ENCODE results near the gene GLIPR2. TPM values are rescaled to one million over a fixed set of nuclear protein-coding genes. Genes with fewer than 3 reads are reported as not detected.

Gene GLIPR2
- total and polyA plus RNA-seq, 2 of the 4 experiments (the other 2 are of a cell fraction): 35.8 to 43.3 TPM

GRCh38 chr9:36161187-36161586 lies 24.7 kb downstream of the GLIPR2 start:
- no peak overlapping the region for H3K9ac ChIP-seq (ENCODE audit: low read depth, low read length)
- H4K5ac ChIP-seq (ENCODE audit: low read depth, low read length): no peak overlapping the region
- H3K14ac ChIP-seq (replicated peaks; ENCODE audit: low read depth, low read length): peak overlapping the region; percentile 87
- peak overlapping the region; percentile 94 for H2AK9ac ChIP-seq (replicated peaks; ENCODE audit: low read depth, low read length, poor library complexity)
- intact Hi-C loops (cut with micrococcal nuclease): no loop called here
- no CpG with 5 or more reads among the region's 2 CpGs for WGBS, 2 experiments (ENCODE audit: extremely low coverage in 2 of 2, insufficient read length in 1 of 2)
- POLR2A ChIA-PET (ENCODE audit: unreplicated experiment): interaction anchor here (0.6 kb wide), 2 partner anchors 21 to 653 kb away, joined by 3 to 4 read pairs; no protein-coding TSS in a partner anchor
- no peak overlapping the region for H3K56ac ChIP-seq (ENCODE audit: extremely low read depth, insufficient read depth, low read length)
- ATAC-seq (ENCODE audit: low read depth) (no peak), DNase-seq (peak; percentile 34)
- H3K18ac ChIP-seq (ENCODE audit: low read depth, low read length): no peak overlapping the region; the same call in 1 of the 2 replicates
- TF ChIP-seq USF2 (IDR thresholded peaks at IDR 0.05; ENCODE audit: low read depth, low read length) (no peak), CHD1 (IDR thresholded peaks at IDR 0.05; ENCODE audit: low read depth, low read length) (no peak), MXI1 (IDR thresholded peaks at IDR 0.05; ENCODE audit: borderline replicate concordance, low read depth, low read length) (no peak), RAD21 (IDR thresholded peaks at IDR 0.05; ENCODE audit: low read length) (no peak), CTCF (conservative IDR thresholded peaks at IDR 0.05; ENCODE audit: low read depth, low read length) (no peak), FOS (IDR thresholded peaks at IDR 0.05; ENCODE audit: low read depth, low read length) (peak; percentile 31; the same call in 1 of the 2 replicates), RFX5 (IDR thresholded peaks at IDR 0.05; ENCODE audit: low read depth, low read length) (no peak), BHLHE40 (IDR thresholded peaks at IDR 0.05; ENCODE audit: low read depth, low read length) (no peak)
- H3K36me3 ChIP-seq (ENCODE audit: control insufficient read depth, insufficient read depth, low read length): peaks cover 14% of the 10 kb centered on the region
- H2BK120ac ChIP-seq (ENCODE audit: low read depth, low read length): peak overlapping the region; percentile 90
- H3K9me1 ChIP-seq (ENCODE audit: insufficient read depth, low read length): peaks cover 39% of the 10 kb centered on the region
- peaks cover 2% of the 10 kb centered on the region; the same call in 1 of the 2 replicates for H3K9me3 ChIP-seq (ENCODE audit: control insufficient read depth, insufficient read depth, low read length)
- CTCF ChIA-PET: interaction anchor here (1.0 kb wide), 1 partner anchor 9 kb away, joined by 3 read pairs; no protein-coding TSS in a partner anchor
- peak overlapping the region; percentile 65; the same call in 2 of the 3 replicates for H2BK15ac ChIP-seq (ENCODE audit: low read depth, low read length)
- H3K27ac ChIP-seq (ENCODE audit: insufficient read depth, low read length): peak overlapping the region; percentile 58
- peak overlapping the region; percentile 77 for H2BK20ac ChIP-seq (ENCODE audit: low read depth, low read length)
- peak overlapping the region; percentile 83 for H4K91ac ChIP-seq (ENCODE audit: insufficient read depth, low read depth, low read length)
- H3K4me3 ChIP-seq (ENCODE audit: insufficient read depth, low read depth, low read length): no peak overlapping the region
- peak overlapping the region; percentile 88 for H2AK5ac ChIP-seq (ENCODE audit: low read depth, low read length)
- H2AFZ ChIP-seq (replicated peaks; ENCODE audit: low read length, poor library complexity): no peak overlapping the region
- H3K4me2 ChIP-seq (ENCODE audit: low read depth, low read length): no peak overlapping the region
- peaks cover 29% of the 10 kb centered on the region for H3K4me1 ChIP-seq (ENCODE audit: control insufficient read depth, insufficient read depth, low read length)
- H4K20me1 ChIP-seq (ENCODE audit: insufficient read depth, low read length): no peaks in the 10 kb centered on the region
- H3K27me3 ChIP-seq (ENCODE audit: control insufficient read depth, insufficient read depth, low read length): no peaks in the 10 kb centered on the region
- no TSS peak for BruUV-seq (replicated peaks)
- peak overlapping the region; percentile 86 for H3K4ac ChIP-seq (ENCODE audit: low read depth, low read length)
- in situ Hi-C loops (cut with MboI; ENCODE audit: low sequenced_read_pairs): no loop called here
- H3K23ac ChIP-seq (ENCODE audit: low read depth, low read length): peak overlapping the region; percentile 40; the same call in 1 of the 2 replicates
- H2BK5ac ChIP-seq (ENCODE audit: low read depth, low read length, poor library complexity, severe bottlenecking): peak overlapping the region; percentile 56
- dilution Hi-C loops (cut with HindIII; ENCODE audit: low sequenced_read_pairs, unreplicated experiment): no loop called here
- H3K79me1 ChIP-seq (ENCODE audit: low read depth in 1 of 2, low read length in 2 of 2): peaks cover 0 to 23% of the 10 kb centered on the region in 2 experiments; a peak in 2 of 4 replicates
- H4K8ac ChIP-seq (ENCODE audit: low read depth in 2 of 2, low read length in 2 of 2): peak overlapping the region; percentile 32 to 57; a peak in 1 of 4 replicates
